NCI-H524 treated with DMSO at 0.1 percent for 48 hours (cell line): ENCODE data around the gene MCOLN2.
"Not testable (repeated sequence)": the region's sequence is repeated elsewhere in the genome, so short reads cannot be mapped to it uniquely, and the experiment has no call there.

ENCODE experiments used
- DNase-seq: peaks from one replicate; lab custom pipeline; 2025; lab: John Stamatoyannopoulos, UW

Gene MCOLN2

GRCh38 chr1:84940481-84940880 is 56.4 kb downstream of the MCOLN2 start:
- no peak for DNase-seq

GRCh38 chr1:84939761-84940160 is 57.2 kb downstream of the MCOLN2 start:
- DNase-seq, result no peak

GRCh38 chr1:84939151-84939550 is 57.8 kb downstream of the MCOLN2 start:
- DNase-seq, result no peak

DNA sequence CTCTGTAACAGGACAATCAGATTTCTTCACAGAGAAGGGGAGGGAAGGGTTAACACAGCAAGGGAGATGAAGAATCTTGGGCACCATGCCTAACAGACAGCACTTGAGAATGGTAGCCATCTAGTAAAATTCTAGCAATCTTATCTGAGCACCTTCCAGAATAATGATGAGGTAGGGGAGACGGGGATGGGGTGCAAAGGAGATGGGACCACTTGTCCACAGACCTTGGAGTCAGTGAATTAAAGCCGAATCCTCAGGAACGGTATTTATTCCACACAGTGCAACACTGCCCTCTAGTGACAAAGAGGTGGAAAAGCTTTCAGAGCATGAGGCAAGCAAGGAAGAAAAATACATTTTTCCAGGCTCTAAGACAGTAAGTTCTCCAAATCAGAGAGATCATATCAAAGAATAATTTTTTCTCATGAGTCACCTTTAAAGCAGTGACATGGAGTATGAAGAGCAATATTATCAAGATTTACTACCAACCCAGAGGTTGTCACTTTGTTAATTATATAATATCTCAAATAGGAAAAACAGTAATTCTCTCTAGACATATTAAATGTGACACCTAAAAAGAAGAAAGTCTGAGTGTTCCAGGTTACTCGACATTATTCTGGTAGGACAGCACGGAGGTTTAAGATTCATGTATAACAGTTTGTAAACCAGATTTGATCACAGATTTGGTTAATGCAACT is 60.6 kb downstream of the MCOLN2 start:
- DNase-seq, result no peak

DNA sequence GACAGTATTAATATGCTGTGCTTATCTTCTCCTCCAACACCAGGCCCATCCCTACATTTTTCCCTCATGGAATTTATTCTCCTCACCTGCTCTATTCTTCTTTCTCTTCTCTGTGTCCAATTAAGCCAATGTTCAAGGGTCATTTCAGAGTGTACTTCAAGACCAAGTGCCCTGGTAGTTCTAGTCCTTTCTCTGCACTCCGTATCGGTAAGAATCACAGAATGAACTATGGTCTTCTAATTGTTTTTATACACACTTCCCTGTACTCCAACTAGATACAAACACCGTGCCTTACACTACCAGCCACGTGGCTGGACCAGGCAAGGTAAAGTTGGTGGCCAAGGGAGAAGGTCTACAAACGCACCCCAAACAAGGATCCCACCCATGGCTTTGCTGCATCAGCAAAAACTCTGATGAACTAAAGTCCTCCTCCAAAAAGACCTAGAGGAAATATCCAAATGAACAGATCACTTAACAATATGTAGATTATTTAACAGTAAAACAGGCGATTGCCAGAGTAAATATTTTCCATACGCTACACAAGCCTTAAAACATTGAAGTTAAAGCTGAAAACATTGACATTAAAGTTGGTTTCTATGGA is 63.8 kb downstream of the MCOLN2 start:
- no peak for DNase-seq

- DNase-seq, result no peak
These were observed 66.1 kb downstream of the MCOLN2 start for GRCh38 chr1:84930831-84931230.

GRCh38 chr1:84930329-84930728 is 66.6 kb downstream of the MCOLN2 start:
- DNase-seq, result no peak

DNA sequence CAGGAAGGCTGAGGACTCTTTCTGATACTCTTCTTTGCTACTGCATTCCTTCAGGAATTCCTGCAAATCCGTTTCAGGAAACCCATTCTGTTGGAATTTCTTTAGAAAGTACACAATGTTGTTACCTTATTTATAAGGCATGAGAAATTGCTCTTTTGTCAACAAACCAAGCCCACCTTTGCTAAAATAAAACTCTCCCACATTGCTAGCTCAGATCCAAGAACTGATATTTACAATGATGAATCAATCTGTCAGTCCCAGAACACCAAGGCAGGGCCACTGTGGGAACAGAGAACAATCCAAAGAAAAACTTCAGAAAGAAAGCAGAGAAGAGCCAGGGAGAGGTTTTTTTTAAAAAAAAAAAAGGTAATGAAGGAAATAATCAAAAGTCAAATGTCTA is 67.3 kb downstream of the MCOLN2 start:
- no peak for DNase-seq

- DNase-seq, result no peak
These were observed 67.9 kb downstream of the MCOLN2 start for GRCh38 chr1:84928979-84929378.

DNA sequence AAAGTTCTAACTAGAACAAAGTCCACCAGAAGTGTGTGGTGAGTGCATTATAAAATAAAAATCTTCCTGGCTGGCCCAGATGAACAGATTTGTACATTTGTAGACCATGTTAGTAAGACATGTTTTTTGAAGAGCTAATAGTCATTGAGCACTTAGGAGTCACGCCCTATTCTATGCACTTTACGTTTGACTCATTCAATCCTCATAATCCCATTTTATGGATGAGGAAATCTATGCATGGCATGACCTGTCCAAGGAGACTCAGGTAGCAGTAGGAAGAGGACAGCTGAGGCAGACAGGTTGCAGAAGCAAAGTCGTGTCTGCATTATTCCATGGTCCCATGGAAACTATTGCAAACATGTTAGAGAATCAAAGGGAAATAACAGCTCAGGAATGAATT is 73.6 kb downstream of the MCOLN2 start:
- DNase-seq, result no peak

GRCh38 chr1:84920159-84920558 is 76.8 kb downstream of the MCOLN2 start:
- DNase-seq, result no peak

- no peak for DNase-seq
These were observed 77.4 kb downstream of the MCOLN2 start for GRCh38 chr1:84919461-84919970.

DNA sequence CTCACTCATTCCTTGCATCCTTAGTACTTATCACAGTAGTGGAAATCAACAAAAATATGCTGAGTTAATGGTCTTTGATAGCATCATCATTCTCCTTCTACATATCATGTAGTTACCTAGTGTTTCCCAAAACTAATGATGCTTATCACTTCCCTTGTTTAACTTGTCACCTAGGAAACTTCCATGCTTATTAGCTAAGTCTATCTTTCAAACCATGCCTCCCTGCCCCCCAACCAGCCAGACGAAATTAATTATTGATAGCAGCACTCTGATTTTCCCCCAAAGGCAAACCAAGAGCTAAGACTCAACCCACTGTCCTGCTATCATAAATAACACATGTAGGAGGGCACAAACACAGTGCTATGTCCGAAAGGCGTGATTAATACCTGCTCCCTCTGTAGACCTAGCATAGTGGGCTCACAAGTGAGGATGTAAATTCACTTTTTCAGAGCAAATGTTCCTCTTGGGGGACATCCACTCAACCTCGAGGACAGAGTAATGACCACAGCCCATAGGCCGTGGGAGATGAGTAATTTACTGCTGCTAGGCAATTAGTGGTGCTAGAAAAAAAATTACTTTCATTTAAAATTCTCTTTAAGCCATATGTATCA is 78.1 kb downstream of the MCOLN2 start:
- no peak for DNase-seq

- no peak for DNase-seq
These were observed 80.0 kb downstream of the MCOLN2 start for GRCh38 chr1:84916897-84917296.

DNA sequence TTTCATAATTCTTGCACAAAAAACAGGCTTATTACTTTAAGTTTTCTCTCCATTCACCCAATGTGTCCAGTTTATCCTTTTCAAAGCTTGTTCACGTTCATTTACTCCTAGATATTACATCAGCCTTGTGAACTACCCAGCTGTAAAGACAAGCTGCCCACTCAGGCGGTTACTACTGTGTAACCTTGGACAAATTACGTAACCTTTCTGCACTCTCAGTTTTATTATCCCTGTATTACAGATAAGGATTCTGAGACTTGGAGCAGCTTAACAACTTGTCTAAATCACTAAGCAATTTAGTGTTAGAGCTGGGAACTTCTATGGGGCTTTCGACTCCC is 83.4 kb downstream of the MCOLN2 start:
- no peak for DNase-seq

DNA sequence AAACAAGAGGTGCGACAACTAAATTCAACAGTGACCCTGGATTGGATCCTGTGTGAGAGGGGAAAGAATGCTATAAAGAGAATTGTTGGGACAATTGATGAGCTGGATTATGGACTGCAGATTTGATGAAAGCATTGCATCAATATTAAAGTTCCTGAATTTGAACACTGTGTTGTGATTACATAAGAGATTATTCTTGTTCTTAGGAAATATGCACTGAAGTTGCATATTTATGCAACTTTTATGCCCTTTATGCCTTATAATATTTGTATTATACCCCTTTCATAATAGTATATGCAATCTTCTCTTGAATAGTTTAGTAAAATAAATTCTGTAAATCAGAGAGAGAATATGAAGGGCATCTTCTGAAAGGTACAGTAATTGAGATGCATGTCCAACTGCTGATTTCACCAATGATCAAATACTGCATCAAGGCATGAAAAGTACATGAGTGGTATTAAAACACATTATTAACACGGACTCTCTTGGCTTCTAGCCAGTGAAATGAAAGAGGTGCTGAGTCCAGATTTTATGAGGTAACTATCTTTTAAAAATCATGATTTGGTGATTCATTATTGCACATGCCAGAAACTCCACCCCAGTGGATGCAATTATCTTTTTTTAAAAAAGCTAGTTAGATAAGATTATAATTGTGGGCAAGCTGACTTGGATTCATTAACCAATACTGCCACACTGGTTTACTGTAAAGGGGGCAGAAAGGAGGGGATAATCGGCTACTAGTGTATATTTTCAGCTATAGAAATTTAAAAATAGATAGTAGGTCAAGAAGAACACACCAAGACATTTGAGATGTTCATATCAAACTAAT is 84.0 kb downstream of the MCOLN2 start:
- no peak for DNase-seq

DNA sequence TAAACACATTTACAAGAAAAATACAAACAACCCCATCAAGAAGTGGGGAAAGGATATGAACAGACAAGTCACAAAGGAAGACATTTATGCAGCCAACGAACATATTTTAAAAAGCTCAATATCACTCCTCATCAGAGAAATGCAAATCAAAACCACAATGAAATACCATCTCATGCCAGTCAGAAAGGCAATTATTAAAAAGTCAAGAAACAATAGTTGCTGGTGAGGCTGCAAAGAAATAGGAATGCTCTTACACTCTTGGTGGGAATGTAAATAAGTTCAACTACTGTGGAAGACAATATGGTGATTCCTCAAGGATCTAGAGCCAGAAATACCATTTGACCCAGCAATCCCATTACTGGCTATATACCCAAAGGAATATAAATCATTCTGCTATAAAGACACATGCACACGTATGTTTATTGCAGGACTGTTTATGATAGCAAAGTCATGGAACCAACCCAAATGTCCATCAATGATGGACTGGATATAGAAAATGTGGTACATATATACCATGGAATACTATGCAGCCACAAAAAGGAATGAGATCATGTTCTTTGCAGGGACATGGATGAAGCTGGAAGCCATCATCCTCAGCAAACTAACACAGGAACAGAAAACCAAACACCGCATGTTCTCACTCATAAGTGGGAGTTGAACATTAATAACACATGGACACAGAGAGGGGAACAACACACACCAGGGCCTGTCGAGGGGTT is 88.0 kb downstream of the MCOLN2 start:
- DNase-seq, result not testable (repeated sequence)

DNA sequence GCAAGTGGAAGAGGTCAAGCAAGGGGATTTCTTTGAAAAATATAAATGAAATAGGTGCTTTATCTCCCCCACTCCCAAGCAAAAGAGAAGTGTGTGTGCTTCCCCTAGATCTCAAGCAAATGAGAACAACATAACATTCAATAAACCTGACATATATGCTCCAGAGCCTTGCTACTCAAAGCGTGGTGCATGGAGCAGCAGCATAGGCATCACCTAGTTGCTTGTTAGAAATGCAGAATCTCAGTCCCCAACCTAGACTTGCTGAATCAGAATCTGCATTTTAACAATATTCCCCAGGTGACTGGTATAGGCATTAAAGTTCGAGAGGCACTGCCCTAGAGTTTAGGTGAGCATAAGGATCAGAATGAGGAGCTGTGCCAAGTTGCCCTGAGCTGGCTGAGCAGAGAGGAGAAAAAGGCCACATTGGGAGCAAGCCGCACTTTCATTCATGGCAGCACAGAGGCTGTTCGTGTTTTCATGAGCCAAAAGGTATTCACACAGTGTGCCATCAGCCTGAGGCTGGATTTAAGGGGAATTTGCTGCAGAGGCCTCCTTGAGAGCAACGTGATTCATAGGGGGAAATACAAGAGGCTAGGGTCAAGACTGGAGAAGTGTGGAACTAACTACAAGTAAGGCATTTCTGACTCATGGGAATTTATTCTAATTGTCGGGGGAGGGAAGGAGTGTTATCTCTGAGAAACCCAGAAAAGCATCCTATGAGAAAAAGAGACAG is 89.7 kb downstream of the MCOLN2 start:
- DNase-seq, result no peak

- DNase-seq, result not testable (repeated sequence)
These were observed 94.2 kb downstream of the MCOLN2 start for GRCh38 chr1:84902727-84903126.

DNA sequence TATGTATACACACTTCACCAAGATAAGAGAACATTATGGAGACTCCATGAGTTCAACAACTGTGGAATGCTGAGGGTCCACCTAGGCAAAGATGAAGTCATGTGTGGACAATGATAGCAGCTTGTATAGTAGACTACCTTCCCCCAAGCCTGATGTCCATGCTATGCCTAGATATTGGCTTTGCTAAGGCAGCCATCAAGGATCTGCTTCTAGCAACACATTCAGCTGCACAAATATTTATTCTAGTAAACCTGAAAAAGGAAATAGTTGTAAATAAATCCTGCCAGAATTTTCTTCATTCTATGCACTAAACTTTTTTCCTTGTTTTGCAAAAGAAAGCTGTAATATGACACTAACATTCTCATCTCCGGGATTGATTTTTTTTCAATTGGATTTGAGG is 96.9 kb downstream of the MCOLN2 start:
- no peak for DNase-seq

DNA sequence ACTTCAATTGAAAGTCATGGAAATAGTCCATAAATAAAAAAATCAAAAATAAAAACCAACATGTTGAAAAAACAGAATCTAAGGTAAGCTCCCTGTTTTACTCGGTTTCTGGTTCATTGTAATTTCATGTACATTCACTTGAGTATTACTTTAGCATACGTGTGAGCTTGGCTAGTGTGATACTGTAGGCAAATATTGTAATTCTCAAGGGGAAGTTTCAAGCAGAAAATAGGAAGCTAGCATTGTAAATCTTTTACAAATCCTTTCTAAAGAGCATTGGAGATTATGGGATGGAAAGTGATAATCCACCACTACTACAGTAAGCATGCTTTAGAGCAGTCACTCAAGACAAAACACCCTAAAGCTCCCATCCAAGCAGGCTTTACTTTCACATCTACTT is 100.6 kb downstream of the MCOLN2 start:
- no peak for DNase-seq
